ENCODE results near the gene DAAM1.

DNA sequence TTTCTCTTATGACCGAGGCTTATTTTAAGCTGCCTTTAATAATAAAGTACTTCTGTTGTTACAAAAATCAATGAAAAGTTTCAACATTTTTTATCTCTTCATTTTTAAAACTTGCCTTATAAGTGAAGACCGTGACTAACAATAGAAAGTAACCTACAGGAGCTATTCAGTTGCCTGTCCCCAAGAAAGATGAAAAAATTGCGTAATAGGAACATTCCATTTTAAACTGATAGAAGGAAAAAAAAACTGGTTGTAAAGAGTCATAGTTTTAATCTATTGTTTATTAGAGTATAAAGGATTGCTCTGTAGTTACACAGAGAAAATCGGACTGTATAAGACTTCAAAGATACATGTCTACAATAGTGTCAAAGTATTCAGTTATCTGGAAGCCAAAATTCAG, 83.3 kb downstream of the DAAM1 start:
- TF ChIP-seq POLR2A (IDR thresholded peaks at IDR 0.05) = no peak
- TF ChIP-seq, protein P1, sequence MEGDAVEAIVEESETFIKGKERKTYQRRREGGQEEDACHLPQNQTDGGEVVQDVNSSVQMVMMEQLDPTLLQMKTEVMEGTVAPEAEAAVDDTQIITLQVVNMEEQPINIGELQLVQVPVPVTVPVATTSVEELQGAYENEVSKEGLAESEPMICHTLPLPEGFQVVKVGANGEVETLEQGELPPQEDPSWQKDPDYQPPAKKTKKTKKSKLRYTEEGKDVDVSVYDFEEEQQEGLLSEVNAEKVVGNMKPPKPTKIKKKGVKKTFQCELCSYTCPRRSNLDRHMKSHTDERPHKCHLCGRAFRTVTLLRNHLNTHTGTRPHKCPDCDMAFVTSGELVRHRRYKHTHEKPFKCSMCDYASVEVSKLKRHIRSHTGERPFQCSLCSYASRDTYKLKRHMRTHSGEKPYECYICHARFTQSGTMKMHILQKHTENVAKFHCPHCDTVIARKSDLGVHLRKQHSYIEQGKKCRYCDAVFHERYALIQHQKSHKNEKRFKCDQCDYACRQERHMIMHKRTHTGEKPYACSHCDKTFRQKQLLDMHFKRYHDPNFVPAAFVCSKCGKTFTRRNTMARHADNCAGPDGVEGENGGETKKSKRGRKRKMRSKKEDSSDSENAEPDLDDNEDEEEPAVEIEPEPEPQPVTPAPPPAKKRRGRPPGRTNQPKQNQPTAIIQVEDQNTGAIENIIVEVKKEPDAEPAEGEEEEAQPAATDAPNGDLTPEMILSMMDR (IDR thresholded peaks at IDR 0.05) = no peak
- TF ChIP-seq POLR2AphosphoS5 (IDR thresholded peaks at IDR 0.05; ENCODE audit: insufficient read depth in 1 of 2, low read depth in 1 of 2) = no peak
